Measurements from ENCODE around the gene RET.
"Not testable (repeated sequence)": the region's sequence is repeated elsewhere in the genome, so short reads cannot be mapped to it uniquely, and the experiment has no call there.

RET gene

GRCh38 chr10:43089519-43089918 is 12.7 kb downstream of the RET start:
- TF ChIP-seq, protein P1, sequence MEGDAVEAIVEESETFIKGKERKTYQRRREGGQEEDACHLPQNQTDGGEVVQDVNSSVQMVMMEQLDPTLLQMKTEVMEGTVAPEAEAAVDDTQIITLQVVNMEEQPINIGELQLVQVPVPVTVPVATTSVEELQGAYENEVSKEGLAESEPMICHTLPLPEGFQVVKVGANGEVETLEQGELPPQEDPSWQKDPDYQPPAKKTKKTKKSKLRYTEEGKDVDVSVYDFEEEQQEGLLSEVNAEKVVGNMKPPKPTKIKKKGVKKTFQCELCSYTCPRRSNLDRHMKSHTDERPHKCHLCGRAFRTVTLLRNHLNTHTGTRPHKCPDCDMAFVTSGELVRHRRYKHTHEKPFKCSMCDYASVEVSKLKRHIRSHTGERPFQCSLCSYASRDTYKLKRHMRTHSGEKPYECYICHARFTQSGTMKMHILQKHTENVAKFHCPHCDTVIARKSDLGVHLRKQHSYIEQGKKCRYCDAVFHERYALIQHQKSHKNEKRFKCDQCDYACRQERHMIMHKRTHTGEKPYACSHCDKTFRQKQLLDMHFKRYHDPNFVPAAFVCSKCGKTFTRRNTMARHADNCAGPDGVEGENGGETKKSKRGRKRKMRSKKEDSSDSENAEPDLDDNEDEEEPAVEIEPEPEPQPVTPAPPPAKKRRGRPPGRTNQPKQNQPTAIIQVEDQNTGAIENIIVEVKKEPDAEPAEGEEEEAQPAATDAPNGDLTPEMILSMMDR (IDR thresholded peaks at IDR 0.05; ENCODE audit: control insufficient read depth, insufficient read depth, low read depth, low read length, missing control alignments): no peak

DNA sequence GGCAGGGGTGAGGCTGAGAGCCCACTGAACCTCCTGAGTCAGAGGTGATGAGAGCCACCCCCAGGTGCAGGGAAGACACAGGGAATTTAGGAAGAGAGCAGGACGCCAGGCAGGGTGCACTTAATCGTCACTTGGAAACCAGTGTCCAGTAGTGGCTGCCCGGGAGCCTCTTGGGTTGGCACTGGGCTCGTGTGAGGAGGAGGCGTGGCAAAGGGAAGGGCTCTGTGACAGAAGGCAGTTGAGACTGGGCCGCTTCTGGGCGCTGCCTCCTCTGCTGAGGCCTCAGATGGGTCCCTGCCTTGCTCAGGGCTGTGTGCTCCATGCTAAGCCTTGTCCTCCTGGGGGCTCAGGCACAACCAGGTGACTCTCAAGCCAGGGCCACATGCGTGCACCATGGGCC is 13.3 kb downstream of the RET start:
- H3K4me3 ChIP-seq (ENCODE audit: control insufficient read depth, low read depth, low read length): no peak overlapping the region
- TF ChIP-seq, protein P1 (IDR thresholded peaks at IDR 0.05; ENCODE audit: control insufficient read depth, insufficient read depth, low read depth, low read length, missing control alignments): no peak
- no peak for DNase-seq (ENCODE audit: low read depth)

More at GRCh38 chr10:43089519-43089918, 12.7 kb downstream of the RET start:
- no peak for DNase-seq (ENCODE audit: low read depth)
- H3K4me3 ChIP-seq (ENCODE audit: control insufficient read depth, low read depth, low read length): no peak overlapping the region

GRCh38 chr10:43090664-43091063 is 13.8 kb downstream of the RET start:
- no peak for DNase-seq (ENCODE audit: low read depth)
- H3K4me3 ChIP-seq (ENCODE audit: control insufficient read depth, low read depth, low read length): no peak overlapping the region
- TF ChIP-seq, protein P1 (IDR thresholded peaks at IDR 0.05; ENCODE audit: control insufficient read depth, insufficient read depth, low read depth, low read length, missing control alignments): no peak

- no peak overlapping the region for H3K4me3 ChIP-seq (ENCODE audit: control insufficient read depth, low read depth, low read length)
- DNase-seq (ENCODE audit: low read depth): no peak
- TF ChIP-seq, protein P1 (IDR thresholded peaks at IDR 0.05; ENCODE audit: control insufficient read depth, insufficient read depth, low read depth, low read length, missing control alignments): no peak
These were observed 15.0 kb downstream of the RET start for GRCh38 chr10:43091846-43092245.

DNA sequence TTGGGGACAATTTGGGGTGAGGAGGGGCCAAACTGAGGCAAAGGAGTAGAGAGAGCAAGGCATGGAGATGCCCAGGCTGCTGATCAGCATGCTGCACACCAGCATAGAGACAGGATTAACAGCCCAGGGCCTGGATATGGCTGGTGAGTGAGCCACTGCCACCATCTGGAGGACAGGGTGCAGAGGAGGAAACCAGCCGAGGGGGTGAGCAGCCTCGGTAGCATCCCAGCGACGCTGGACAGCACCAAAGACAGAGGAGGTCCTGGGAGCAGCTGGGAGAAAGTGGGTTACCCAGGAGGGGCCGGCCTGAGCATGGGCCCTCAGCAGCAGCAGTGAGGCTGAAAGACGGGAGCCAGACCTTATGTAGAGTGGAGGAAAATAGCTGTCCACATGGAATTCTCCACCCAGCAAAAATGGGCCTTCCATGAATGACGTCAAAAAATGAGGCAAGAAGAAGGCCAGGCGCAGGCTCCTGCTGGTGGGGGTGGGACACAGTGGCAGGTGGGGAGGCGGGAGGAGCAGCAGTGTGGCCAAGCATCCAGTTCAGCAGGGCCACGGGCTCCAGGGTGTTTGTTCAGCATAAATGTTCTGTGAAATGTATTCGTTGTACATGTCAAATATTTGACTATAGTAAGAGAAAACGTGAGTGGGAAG is 16.7 kb downstream of the RET start:
- H3K4me3 ChIP-seq (ENCODE audit: control insufficient read depth, low read depth, low read length): no peak overlapping the region
- no peak for DNase-seq (ENCODE audit: low read depth)
- TF ChIP-seq, protein P1 (IDR thresholded peaks at IDR 0.05; ENCODE audit: control insufficient read depth, insufficient read depth, low read depth, low read length, missing control alignments): no peak

DNA sequence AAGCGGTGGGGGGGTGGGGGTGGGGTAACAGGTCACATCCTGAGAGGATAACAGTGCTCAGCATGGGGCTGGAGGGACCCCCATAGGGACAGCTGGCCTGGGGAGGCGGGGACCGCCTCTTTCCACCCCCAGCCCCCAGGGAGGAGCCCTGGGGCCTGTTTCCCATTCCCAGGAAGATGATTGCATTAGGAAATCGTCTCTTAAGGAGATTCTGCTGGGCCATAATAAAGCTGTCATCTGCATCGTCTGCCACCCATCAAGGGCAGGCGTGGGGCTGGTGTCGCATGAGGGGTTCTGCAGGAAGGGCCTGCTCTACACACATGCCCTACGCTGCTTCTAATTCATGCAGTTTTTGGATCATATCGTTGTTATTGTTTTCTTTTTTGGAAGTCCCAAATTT is 17.2 kb downstream of the RET start:
- DNase-seq (ENCODE audit: low read depth): no peak

GRCh38 chr10:43099339-43099738 is 22.5 kb downstream of the RET start:
- H3K4me3 ChIP-seq (ENCODE audit: control insufficient read depth, low read depth, low read length); DNase-seq (ENCODE audit: low read depth): not testable (repeated sequence)

More for the DNA sequence above, 17.2 kb downstream of the RET start:
- no peak overlapping the region for H3K4me3 ChIP-seq (ENCODE audit: control insufficient read depth, low read depth, low read length)
- TF ChIP-seq, protein P1 (IDR thresholded peaks at IDR 0.05; ENCODE audit: control insufficient read depth, insufficient read depth, low read depth, low read length, missing control alignments): no peak

All from AG09309 (cell line).